ENCODE data around the gene MMP24OS.
"Not testable (repeated sequence)": the region's sequence is repeated elsewhere in the genome, so short reads cannot be mapped to it uniquely, and the experiment has no call there.

MMP24OS gene

GRCh38 chr20:35275741-35276251, 2.1 kb downstream of the MMP24OS start:
- DNase-seq (ENCODE audit: low spot score): no peak

GRCh38 chr20:35274172-35275092, 3.5 kb downstream of the MMP24OS start:
- DNase-seq (ENCODE audit: low spot score): no peak

GRCh38 chr20:35273449-35274171, 4.3 kb downstream of the MMP24OS start:
- peak; percentile 58 for DNase-seq (ENCODE audit: low spot score)

GRCh38 chr20:35271904-35272303, 6.0 kb downstream of the MMP24OS start:
- DNase-seq (ENCODE audit: low spot score): no peak

- no peak for DNase-seq (ENCODE audit: low spot score)
Observed at GRCh38 chr20:35271073-35271882, 6.6 kb downstream of the MMP24OS start.

GRCh38 chr20:35270021-35270902, 7.7 kb downstream of the MMP24OS start:
- no peak for DNase-seq (ENCODE audit: low spot score)

- DNase-seq (ENCODE audit: low spot score): no peak
Observed at GRCh38 chr20:35269055-35269781, 8.7 kb downstream of the MMP24OS start.

GRCh38 chr20:35267092-35267491, 10.8 kb downstream of the MMP24OS start:
- DNase-seq (ENCODE audit: low spot score): no peak

- DNase-seq (ENCODE audit: low spot score): no peak
Observed at GRCh38 chr20:35264755-35265154, 13.2 kb downstream of the MMP24OS start.

GRCh38 chr20:35263532-35264341, 14.2 kb downstream of the MMP24OS start:
- no peak for DNase-seq (ENCODE audit: low spot score)

- DNase-seq (ENCODE audit: low spot score): not testable (repeated sequence)
Observed at GRCh38 chr20:35262731-35263531, 15.0 kb downstream of the MMP24OS start.

GRCh38 chr20:35262321-35262720, 15.6 kb downstream of the MMP24OS start:
- not testable (repeated sequence) for DNase-seq (ENCODE audit: low spot score)

GRCh38 chr20:35260426-35260825, 17.5 kb downstream of the MMP24OS start:
- DNase-seq (ENCODE audit: low spot score): no peak

GRCh38 chr20:35257175-35257909, 20.6 kb downstream of the MMP24OS start:
- DNase-seq (ENCODE audit: low spot score): no peak

GRCh38 chr20:35254448-35254999, 23.4 kb downstream of the MMP24OS start:
- DNase-seq (ENCODE audit: low spot score): no peak

GRCh38 chr20:35253010-35253409, 24.9 kb downstream of the MMP24OS start:
- no peak for DNase-seq (ENCODE audit: low spot score)

GRCh38 chr20:35252598-35252997, 25.3 kb downstream of the MMP24OS start:
- DNase-seq (ENCODE audit: low spot score): not testable (repeated sequence)

All from pons (tissue), 1 donor.